NCI-H2196 treated with DMSO at 0.1 percent for 48 hours (cell line): ENCODE measurements around the gene TFDP1.

Experiments used
- DNase-seq: peaks from one replicate; lab custom pipeline; 2025; ENCODE audit not compliant: unreplicated experiment; lab: John Stamatoyannopoulos, UW

TFDP1 gene

DNA sequence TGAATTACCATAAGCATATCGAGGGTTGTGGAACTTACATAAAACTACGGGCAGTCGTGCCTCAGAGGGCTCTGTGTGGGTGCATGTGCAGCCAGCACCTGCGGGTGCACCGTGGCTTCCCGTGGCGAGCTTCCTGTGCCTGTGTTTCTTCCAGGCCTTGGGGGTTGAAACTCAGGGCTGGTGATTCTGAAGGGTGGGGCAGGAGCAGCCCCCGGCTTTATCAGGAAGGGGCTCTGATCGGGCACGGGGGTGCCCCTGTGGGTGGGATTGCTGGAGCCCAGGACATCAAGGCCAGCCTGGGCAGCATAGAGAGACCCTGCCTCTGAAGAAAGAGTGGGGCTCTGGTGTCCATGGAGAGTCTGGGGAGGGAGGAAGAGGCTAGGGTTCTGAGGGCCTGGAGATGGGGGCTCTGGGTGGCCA lies 62.4 kb downstream of the TFDP1 start:
- no peak for DNase-seq

DNA sequence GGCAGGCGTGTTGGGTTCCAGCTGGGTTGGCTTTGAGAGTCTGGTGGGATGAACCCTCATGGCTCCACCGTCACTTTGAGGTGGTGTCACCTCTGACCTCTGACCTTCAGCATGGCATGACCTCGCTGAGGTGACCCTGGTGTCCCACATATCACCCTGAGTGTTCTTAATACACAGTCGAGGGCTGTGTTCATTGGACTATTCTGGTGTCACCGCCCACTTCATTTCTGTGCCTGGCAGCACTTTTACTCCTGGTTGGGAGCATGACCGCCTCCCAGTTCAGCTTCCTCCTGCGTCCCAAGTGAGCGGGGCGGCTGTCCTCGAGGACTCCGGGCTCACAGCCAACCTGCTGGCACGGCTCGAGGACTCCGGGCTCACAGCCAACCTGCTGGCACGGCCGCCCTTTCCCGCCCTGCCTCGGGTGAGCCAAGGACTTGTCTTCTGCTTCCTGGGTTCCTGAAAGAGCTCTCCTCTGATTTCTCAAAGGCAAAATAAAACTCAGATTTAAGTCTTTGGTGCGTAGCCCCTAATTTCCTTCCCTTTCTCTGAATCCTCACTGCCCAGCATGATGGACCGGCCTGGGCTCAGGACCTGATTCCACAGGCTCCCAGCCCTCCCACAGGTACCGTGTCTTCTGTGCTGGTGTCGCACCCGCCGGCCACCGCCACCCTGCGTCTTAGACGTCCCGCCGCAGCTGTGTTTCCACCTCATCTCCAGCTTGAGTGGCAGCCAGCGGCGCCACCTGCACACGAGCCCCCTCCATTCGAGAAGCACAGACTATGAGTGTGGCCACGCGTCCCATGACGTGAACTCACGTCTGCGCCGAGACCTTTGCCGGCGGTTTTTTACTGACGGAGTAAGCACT lies 63.0 kb downstream of the TFDP1 start:
- DNase-seq = peak; percentile 58

DNA sequence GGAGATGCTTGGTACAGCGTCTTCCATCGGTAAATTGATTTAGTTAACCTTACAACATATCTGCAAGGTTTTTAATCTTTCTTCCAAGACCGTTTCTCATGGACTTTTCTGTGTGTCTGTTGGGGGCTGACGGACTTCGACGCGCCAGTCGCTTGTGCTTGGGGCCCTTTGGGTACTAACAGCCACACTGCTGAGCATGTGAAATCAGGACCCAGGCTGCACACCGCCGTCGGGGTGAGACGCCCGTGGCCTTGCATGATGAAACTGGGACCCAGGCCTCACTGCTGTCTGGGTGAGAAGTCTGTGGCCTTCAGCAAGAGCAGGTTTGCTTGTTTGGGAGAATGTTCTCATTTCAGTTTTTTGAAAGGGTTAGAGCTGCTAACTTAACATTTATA lies 63.7 kb downstream of the TFDP1 start:
- DNase-seq = no peak

- no peak for DNase-seq
Observed at GRCh38 chr13:113649212-113649611, 64.7 kb downstream of the TFDP1 start.

- no peak for DNase-seq
Observed at GRCh38 chr13:113650275-113650674, 65.7 kb downstream of the TFDP1 start.

DNA sequence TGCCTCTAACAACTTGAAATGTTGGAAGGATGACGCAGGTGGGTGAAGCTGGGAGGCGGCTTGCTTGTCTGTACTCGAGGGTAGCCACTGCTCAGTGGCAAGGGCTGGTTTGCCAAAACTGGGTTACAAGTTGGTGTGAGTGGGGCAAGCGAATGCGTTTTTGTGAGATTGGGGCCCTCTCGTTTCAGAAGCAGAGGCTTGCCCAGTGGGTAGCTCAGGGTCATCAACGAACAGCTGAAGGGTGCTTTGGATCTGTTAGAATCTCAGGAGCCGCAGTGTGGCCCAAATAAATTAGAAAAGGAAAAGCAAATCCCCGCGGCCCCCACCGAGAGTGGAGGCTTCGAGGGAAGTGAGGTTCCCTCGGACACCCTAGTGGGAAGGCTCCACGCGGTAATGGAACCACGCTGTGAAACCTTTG lies 66.2 kb downstream of the TFDP1 start:
- no peak for DNase-seq

DNA sequence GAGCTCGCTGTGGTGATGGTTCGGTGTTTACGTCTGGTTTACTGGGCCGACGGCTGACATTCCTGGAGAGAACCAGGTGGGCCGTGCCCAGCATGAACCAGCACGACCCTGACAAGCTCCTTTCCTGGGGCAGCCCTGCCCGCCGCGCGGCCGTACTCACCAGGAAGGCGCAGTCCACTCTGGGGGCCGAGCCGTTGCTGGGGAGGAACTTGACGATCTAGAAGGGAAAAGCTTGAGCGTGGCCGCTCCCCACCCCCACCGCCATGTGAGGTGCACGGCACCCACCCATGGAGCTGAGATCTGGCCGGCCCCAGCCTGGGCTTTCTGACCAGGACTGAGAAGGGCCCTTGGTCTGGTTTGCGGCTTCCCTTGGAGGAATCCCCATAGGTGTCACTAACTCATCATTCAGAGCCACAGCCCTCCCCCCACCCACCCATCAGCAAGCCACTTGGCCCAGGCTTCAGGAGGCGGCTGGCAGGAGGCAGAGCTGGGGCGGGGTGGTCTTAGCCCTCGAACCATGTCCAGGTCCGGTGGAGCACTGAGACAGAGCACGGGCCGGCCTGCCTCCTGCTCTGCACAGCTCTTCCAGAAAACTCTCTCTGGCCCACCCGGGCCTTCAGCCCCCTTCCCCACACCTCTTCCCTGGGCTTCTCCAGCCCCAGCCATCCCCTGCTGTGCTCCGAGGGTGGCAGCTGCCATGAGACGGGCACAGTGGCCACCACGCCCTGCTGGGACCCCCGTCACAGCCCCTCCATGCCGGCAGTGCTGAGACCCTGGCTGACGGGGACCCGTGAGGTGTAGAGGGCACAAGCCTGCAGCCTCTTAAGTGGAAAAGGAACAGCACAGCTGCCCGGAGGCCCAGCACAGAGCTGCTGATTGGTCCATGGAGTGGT lies 67.2 kb downstream of the TFDP1 start:
- DNase-seq = no peak

DNA sequence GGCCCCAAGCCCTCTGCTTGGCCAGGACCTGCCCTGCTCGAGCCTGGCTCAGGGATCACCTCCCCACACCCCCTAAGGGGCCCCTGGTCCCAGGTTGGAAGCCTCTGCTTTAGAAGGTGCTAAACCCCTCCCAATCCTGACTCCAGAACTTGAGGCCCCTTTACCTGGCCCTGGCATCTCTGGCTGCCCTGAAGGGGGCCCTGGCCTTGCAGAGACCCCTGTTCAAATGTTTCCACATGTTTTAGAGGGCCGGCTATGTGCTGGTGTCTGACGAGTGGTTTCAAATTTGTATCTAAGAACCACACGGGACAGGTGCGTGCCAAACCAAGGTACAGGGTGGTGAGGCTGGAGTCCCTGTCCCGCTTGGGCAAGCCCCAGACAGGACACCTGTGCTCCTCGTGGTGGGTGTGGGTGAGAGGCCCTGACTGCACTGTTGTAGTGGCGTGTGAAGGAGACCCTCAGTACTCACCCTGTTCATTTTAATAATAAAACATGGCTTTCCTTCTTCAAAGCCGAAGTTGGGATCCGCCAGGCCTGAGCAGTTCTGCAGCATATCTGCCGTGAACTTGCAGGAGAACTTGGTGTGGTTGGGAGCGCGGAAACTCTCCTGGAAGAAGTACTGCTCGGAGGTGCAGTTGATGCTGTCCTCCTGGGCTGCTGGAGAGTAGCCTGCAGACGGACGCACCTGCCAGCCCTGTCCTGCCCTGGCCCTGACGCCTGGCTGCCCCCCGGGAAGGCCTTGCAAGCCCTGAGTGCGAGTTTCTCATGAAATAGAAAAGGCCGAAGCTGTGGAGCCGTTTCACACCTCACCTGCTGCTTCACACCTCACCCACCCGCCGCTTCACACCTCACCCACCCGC lies 68.1 kb downstream of the TFDP1 start:
- DNase-seq = no peak

DNA sequence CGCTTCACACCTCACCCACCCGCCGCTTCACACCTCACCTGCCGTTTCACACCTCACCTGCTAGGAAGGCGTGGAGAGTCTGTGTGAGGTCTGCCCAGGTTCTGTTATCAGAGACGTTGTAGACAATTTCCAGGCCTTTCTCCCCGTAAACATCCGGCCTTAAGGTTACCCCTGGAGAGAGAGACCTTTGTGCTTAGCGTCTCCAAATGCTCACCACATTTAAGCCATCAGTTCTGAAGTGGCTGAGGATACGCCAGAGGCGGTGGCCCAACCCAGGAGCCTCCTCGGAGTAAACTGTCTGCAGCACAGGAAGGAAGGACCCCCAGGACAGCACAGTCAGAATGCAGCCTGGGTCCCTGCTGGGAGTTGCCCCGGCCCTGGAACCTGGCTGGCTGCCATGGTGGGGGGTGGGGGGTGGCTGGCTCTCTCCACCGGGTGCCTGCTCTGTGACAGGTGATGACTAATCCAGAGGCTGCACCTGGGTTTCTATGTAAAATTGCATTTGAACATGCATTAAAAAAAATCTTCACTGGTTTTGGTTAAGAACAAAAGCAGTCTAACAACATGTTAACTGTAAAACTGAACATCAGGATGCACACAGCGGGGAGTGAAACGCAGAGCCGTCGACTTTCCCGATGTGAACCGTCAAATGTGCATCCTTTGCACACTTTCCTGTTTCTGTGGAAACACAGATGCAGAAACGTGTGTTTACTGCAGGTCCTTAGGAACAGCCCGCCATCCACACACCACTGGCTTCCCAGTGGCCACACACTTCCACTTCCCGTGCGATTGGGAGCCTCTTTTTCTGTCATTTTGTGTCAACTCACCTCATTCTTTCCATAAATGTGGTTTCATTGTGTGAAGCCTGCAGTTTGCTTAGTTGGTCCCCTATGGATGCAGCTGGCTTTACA lies 69.0 kb downstream of the TFDP1 start:
- no peak for DNase-seq

- no peak for DNase-seq
Observed at GRCh38 chr13:113654175-113654560, 69.6 kb downstream of the TFDP1 start.

DNA sequence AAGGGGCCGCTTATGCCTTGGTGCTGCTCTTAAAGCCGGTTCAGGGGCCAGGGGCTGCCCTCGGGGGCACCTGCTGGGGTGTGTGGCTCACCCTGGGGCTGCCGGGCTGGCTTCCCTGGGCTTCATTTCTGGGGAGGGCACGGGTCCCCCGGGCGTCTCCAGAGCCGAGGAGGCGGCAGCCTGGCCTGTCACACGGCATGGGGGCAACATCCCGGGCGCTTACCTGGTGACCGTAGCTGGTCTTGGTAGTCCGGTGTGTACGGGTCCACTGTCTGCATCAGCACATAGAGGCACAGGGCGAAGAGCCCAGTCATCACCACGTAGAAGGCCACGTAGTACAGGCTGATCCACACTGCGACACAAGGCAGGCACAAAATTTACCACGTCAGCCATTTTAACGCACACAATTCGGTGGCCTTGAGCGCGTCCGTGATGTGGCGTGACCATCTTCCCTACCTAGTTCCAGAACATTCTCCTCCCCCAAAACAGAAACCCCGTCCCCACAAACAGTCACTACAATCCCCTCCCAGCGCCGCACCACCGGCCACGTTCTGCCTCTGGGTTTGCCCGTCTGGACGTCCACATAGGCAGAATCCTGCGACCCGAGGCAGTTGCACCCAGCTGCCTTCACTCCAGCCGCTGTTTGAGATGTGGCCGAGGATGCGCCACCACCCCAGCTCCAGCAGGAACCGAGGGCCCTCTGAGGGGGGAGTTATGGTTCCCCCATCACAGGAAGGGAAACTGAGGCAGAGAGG lies 70.2 kb downstream of the TFDP1 start:
- no peak for DNase-seq

GRCh38 chr13:113655346-113656002 lies 70.9 kb downstream of the TFDP1 start:
- no peak for DNase-seq

DNA sequence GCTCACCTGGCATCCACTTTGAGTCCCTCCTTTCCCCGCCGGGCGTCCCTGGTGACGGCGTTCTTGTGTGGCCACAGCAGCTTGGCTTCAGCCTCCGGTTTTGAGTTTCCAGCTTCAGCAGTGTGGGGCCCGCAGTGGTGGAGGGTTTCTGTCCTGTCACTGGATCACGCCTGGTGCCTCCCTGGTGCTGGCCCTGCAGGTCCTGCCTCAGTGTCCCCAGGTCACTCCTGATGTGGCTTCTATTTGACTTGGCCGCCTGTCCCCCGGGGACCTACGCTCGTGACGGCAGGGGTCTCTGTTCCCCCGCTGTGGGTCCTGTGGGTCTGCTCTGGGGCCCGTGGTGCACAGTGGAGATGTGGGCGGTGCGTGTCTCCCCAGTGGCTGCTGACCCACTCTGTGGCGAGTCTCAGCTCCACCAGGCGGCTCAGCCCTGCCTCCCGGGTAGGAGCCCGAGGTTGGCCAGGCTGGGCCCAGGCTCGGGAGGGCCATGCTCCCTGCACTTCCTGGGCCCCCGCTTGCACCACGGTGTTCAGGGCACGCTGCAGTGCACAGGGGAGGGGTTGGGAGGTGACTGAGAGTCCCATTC lies 71.5 kb downstream of the TFDP1 start:
- no peak for DNase-seq

DNA sequence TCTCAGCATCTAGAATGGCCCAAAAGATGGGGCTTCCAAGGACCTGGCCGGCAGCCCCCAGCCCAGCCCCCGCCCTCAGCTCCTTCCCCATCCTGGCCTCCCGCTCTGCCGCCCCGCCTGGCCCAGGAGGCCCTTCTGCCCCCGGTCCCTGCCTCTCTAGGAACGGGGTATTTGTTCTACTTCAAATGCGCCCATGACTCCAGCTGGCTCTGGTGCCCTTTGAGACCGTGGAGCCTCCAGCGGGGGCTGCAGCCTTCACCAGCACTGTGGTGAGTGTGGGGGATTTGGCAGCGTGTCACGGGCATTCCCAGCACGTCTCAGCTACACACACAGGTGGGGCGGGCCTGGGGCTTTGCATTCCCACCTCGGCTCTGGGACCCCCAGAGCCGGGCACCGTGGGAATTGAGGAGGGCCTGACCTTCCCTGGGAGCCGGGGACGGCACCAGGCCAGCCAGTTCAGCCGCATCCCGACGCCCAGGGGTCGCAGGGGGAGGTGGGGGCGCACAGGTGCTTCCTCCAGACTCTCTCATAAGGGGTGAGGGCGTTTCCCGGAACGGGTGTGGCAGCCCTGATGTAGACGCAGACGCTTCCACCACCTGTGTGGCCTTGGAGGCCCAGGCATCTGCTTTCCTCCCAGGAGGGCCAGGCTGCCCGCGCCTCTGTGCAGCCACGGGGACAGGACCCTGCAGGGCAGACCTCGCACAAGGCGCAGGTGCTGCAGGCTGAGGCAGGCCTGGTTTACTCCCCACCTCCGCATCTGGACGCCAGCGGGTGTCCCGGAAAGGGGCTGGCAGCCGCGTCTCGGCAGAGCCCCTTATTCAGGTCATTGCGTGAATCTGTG lies 72.5 kb downstream of the TFDP1 start:
- no peak for DNase-seq

- no peak for DNase-seq
Observed at GRCh38 chr13:113657851-113658741, 73.5 kb downstream of the TFDP1 start, which contains the start of gene ATP4B. Gene ATP4B (minus strand): TSS chr13:113658198. CDS start chr13:113658144, 54 bp downstream.

GRCh38 chr13:113658836-113659235 lies 74.3 kb downstream of the TFDP1 start:
- DNase-seq = no peak
